A673 (cell line): ENCODE data around the gene DPH5.

Source experiments
- EZH2 ChIP-seq: fragments of 200-600 bp; sonication (generic); IDR thresholded peaks from 2 replicates; pipeline ENCODE4 v1.6.1; 2017; ENCODE audit warnings: borderline replicate concordance, low read depth, mild to moderate bottlenecking, mixed read lengths, antibody characterized with exemption, low read length; ENCODE audit not compliant: poor library complexity, severe bottlenecking
- TF ChIP-seq, protein P1 (sequence below): fragments of 300-800, 200-600 bp; sonication (generic); conservative IDR thresholded peaks from 2 replicates; pipeline ENCODE4 v1.5.1; 2017; ENCODE audit warnings: low read depth, mild to moderate bottlenecking, antibody characterized with exemption, low read length, moderate library complexity, mixed read lengths

DNA sequence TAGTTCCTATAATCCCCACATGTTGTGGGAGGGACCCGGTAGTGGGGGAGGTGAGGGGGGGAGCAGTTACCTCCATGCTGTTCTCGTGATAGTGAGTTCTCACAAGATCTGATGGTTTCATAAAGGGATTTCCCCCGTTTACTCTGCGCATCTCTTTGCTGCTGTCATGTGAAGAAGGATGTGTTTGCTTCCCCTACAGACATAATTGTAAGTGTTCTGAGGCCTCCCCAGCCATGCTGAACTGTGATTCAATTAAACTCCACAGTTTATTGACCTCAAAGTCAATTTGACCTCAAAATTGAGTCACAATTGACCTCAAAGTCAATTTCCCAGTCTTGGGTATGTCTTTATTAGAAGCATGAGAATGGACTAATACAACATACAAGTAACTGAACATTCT lies 19.7 kb downstream of the DPH5 start:
- TF ChIP-seq, protein P1, sequence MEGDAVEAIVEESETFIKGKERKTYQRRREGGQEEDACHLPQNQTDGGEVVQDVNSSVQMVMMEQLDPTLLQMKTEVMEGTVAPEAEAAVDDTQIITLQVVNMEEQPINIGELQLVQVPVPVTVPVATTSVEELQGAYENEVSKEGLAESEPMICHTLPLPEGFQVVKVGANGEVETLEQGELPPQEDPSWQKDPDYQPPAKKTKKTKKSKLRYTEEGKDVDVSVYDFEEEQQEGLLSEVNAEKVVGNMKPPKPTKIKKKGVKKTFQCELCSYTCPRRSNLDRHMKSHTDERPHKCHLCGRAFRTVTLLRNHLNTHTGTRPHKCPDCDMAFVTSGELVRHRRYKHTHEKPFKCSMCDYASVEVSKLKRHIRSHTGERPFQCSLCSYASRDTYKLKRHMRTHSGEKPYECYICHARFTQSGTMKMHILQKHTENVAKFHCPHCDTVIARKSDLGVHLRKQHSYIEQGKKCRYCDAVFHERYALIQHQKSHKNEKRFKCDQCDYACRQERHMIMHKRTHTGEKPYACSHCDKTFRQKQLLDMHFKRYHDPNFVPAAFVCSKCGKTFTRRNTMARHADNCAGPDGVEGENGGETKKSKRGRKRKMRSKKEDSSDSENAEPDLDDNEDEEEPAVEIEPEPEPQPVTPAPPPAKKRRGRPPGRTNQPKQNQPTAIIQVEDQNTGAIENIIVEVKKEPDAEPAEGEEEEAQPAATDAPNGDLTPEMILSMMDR: no peak
- no peak for TF ChIP-seq EZH2
